WTC11 (cell line): ENCODE results near the gene CWC15. TPM values are rescaled to one million over a fixed set of nuclear protein-coding genes. Genes with fewer than 3 reads are reported as not detected.

Experiments used
- ATAC-seq: fragments of 200-7000 bp; cut with Tn5 transposase; 2 replicates; pipeline ENCODE4 v1.10.0; 2021; ENCODE audit warnings: mild to moderate bottlenecking, moderate library complexity
- CTCF ChIA-PET: fragments of 300-600 bp; sonication (Branson Sonifier 250); formaldehyde crosslinking; loops from one replicate; lab custom pipeline; 2021; ENCODE audit warnings: antibody characterized with exemption; lab: Charles Lee
- POLR2A ChIA-PET: fragments of 350-600 bp; sonication (Branson Sonifier 250); formaldehyde crosslinking; loops from one replicate; lab custom pipeline; 2021; ENCODE audit warnings: antibody characterized with exemption; lab: Charles Lee
- DNase-seq: peaks from one replicate; pipeline ENCODE4 v3.0.0; 2021; ENCODE audit warnings: low spot score
- H3K27ac Mint-ChIP-seq: 2 replicates; pipeline ENCODE4 v1.8.0; 2021; ENCODE audit warnings: mixed read lengths
- H3K27me3 Mint-ChIP-seq: 2 replicates; pipeline ENCODE4 v1.8.0; 2021; ENCODE audit warnings: low read depth, mild to moderate bottlenecking, moderate library complexity, mixed read lengths
- H3K36me3 Mint-ChIP-seq: 2 replicates; pipeline ENCODE4 v1.8.0; 2021; ENCODE audit warnings: mixed read lengths
- H3K4me1 Mint-ChIP-seq: 2 replicates; pipeline ENCODE4 v1.8.0; 2022; ENCODE audit warnings: mixed read lengths
- H3K4me3 Mint-ChIP-seq: 2 replicates; pipeline ENCODE4 v1.8.0; 2021; ENCODE audit warnings: mild to moderate bottlenecking, moderate library complexity, mixed read lengths
- H3K9me3 Mint-ChIP-seq: 2 replicates; pipeline ENCODE4 v1.8.0; 2021; ENCODE audit warnings: mixed read lengths
- ELF4 ChIP-seq: sonication (generic); formaldehyde crosslinking; IDR thresholded peaks from 2 replicates; pipeline ENCODE4 v1.8.1; 2022; ENCODE audit warnings: low read depth, mild to moderate bottlenecking, moderate library complexity, missing genetic modification reagents
- GRHL2 ChIP-seq: fragments of 250-450 bp; sonication (Bioruptor Pico); IDR thresholded peaks from 2 replicates; pipeline ENCODE4 v1.8.0; 2022; ENCODE audit warnings: mild to moderate bottlenecking, moderate library complexity; ENCODE audit not compliant: insufficient replicate concordance, severe bottlenecking
- IRF2 ChIP-seq: sonication (generic); formaldehyde crosslinking; IDR thresholded peaks from 2 replicates; pipeline ENCODE4 v1.8.0; 2022; ENCODE audit warnings: low read depth, missing genetic modification reagents, borderline replicate concordance
- JUN ChIP-seq: sonication (generic); formaldehyde crosslinking; IDR thresholded peaks from 2 replicates; pipeline ENCODE4 v1.8.0; 2023; ENCODE audit warnings: mild to moderate bottlenecking, missing genetic modification reagents
- MAX ChIP-seq: sonication (generic); formaldehyde crosslinking; IDR thresholded peaks from 2 replicates; pipeline ENCODE4 v1.8.0; 2022; ENCODE audit warnings: mild to moderate bottlenecking, missing genetic modification reagents
- MXD4 ChIP-seq: fragments of 250-450 bp; sonication (Bioruptor Pico); IDR thresholded peaks from 2 replicates; pipeline ENCODE4 v1.8.0; 2021; ENCODE audit warnings: mild to moderate bottlenecking, moderate library complexity, borderline replicate concordance
- NFATC4 ChIP-seq: fragments of 250-450 bp; sonication (Bioruptor Pico); IDR thresholded peaks from 2 replicates; pipeline ENCODE4 v1.9.0; 2021; ENCODE audit warnings: mild to moderate bottlenecking
- NFE2L1 ChIP-seq: sonication (generic); formaldehyde crosslinking; IDR thresholded peaks from 2 replicates; pipeline ENCODE4 v1.8.1; 2023; ENCODE audit warnings: missing genetic modification reagents
- NR3C1 ChIP-seq: sonication (generic); formaldehyde crosslinking; conservative IDR thresholded peaks from 2 replicates; pipeline ENCODE4 v1.8.1; 2023; ENCODE audit warnings: low read depth, mild to moderate bottlenecking, missing genetic modification reagents
- RELA ChIP-seq: sonication (generic); formaldehyde crosslinking; IDR thresholded peaks from 2 replicates; pipeline ENCODE4 v1.8.1; 2022; ENCODE audit warnings: missing genetic modification reagents, mild to moderate bottlenecking, borderline replicate concordance
- SMAD3 ChIP-seq: sonication (generic); formaldehyde crosslinking; IDR thresholded peaks from 2 replicates; pipeline ENCODE4 v1.8.0; 2022; ENCODE audit warnings: missing genetic modification reagents, mild to moderate bottlenecking, borderline replicate concordance
- SMAD4 ChIP-seq: sonication (generic); formaldehyde crosslinking; IDR thresholded peaks from 2 replicates; pipeline ENCODE4 v1.8.0; 2022; ENCODE audit warnings: mild to moderate bottlenecking, missing genetic modification reagents
- SOX15 ChIP-seq: fragments of 250-450 bp; sonication (Bioruptor Pico); IDR thresholded peaks from 2 replicates; pipeline ENCODE4 v1.9.0; 2021; ENCODE audit warnings: mild to moderate bottlenecking
- ZBTB21 ChIP-seq: sonication (generic); formaldehyde crosslinking; IDR thresholded peaks from 2 replicates; pipeline ENCODE4 v1.8.1; 2023; ENCODE audit warnings: mild to moderate bottlenecking, missing genetic modification reagents, borderline replicate concordance
- ZBTB43 ChIP-seq: sonication (generic); formaldehyde crosslinking; IDR thresholded peaks from 2 replicates; pipeline ENCODE4 v1.8.1; 2023; ENCODE audit warnings: mild to moderate bottlenecking, missing genetic modification reagents
- ZNF219 ChIP-seq: sonication (generic); formaldehyde crosslinking; IDR thresholded peaks from 2 replicates; pipeline ENCODE4 v1.8.0; 2023; ENCODE audit warnings: missing genetic modification reagents, mild to moderate bottlenecking, borderline replicate concordance
- ZNF232 ChIP-seq: sonication (generic); formaldehyde crosslinking; IDR thresholded peaks from 2 replicates; pipeline ENCODE4 v1.8.0; 2022; ENCODE audit warnings: mild to moderate bottlenecking, missing genetic modification reagents
- ZNF263 ChIP-seq: sonication (generic); formaldehyde crosslinking; IDR thresholded peaks from 2 replicates; pipeline ENCODE4 v1.8.1; 2022; ENCODE audit warnings: low read depth, mild to moderate bottlenecking, moderate library complexity, missing genetic modification reagents
- ZNF317 ChIP-seq: sonication (generic); formaldehyde crosslinking; IDR thresholded peaks from 2 replicates; pipeline ENCODE4 v1.8.1; 2023; ENCODE audit warnings: low read depth, mild to moderate bottlenecking, moderate library complexity, missing genetic modification reagents, borderline replicate concordance
- ZNF396 ChIP-seq: fragments of 250-450 bp; sonication (Bioruptor Pico); IDR thresholded peaks from 2 replicates; pipeline ENCODE4 v1.8.0; 2021; ENCODE audit warnings: mild to moderate bottlenecking, moderate library complexity, borderline replicate concordance
- ZNF671 ChIP-seq: fragments of 250-450 bp; sonication (Bioruptor Pico); IDR thresholded peaks from 2 replicates; pipeline ENCODE4 v1.8.0; 2021; ENCODE audit warnings: mild to moderate bottlenecking
- total RNA-seq: library from RNA; stranded (reverse); gene quantifications from 3 replicates; pipeline ENCODE4 v1.2.3, GENCODE V29; 2021
- TF ChIP-seq, protein P1 (sequence below): sonication (generic); formaldehyde crosslinking; IDR thresholded peaks from 2 replicates; pipeline ENCODE4 v1.8.0; 2023; ENCODE audit warnings: missing genetic modification reagents
- TF ChIP-seq, protein P2 (sequence below): fragments of 250-450 bp; sonication (Bioruptor Pico); IDR thresholded peaks from 2 replicates; pipeline ENCODE4 v2.1.2; 2022; ENCODE audit warnings: mild to moderate bottlenecking, moderate library complexity
- TF ChIP-seq, protein P3 (sequence below): sonication (generic); formaldehyde crosslinking; IDR thresholded peaks from 2 replicates; pipeline ENCODE4 v1.8.0; 2023; ENCODE audit warnings: missing genetic modification reagents, mild to moderate bottlenecking, borderline replicate concordance

CWC15 gene
- total RNA-seq, 1 experiment from 2014 or later: 49.4 TPM

- Mint-ChIP-seq H3K27ac (no peak overlapping the region), H3K36me3 (no peaks in the 10 kb centered on the region), H3K4me1 (peaks cover 15% of the 10 kb centered on the region), H3K27me3 (no peaks in the 10 kb centered on the region), H3K4me3 (no peak overlapping the region), H3K9me3 (no peaks in the 10 kb centered on the region)
- TF ChIP-seq ZNF671 (CRISPR knock-in tag) (no peak), ZNF317 (CRISPR knock-in tag) (no peak), ZNF396 (CRISPR knock-in tag) (no peak), ELF4 (CRISPR knock-in tag) (no peak), SMAD4 (CRISPR knock-in tag) (no peak), MXD4 (CRISPR knock-in tag) (no peak), NFATC4 (no peak), NR3C1 (CRISPR knock-in tag) (no peak), ZNF232 (CRISPR knock-in tag) (no peak), GRHL2 (no peak), IRF2 (CRISPR knock-in tag) (no peak), ZBTB43 (CRISPR knock-in tag) (no peak)
- ChIA-PET CTCF (interaction anchor here (0.6 to 0.7 kb wide), 2 partner anchors 29 to 224 kb away, joined by 3 to 4 read pairs; no protein-coding TSS in a partner anchor), POLR2A (no interaction called here)
- DNase-seq (no peak), ATAC-seq (peak; percentile 75)
Measured at GRCh38 chr11:94926698-94927237, 46.6 kb downstream of the CWC15 start.

GRCh38 chr11:94926271-94926625 lies 47.1 kb downstream of the CWC15 start:
- Mint-ChIP-seq H3K4me3 (no peak overlapping the region), H3K4me1 (peaks cover 15% of the 10 kb centered on the region), H3K27me3 (no peaks in the 10 kb centered on the region), H3K36me3 (no peaks in the 10 kb centered on the region), H3K9me3 (no peaks in the 10 kb centered on the region), H3K27ac (no peak overlapping the region)
- DNase-seq (no peak), ATAC-seq (no peak)
- no peak for TF ChIP-seq NFE2L1 (CRISPR knock-in tag)
- TF ChIP-seq, protein P1, sequence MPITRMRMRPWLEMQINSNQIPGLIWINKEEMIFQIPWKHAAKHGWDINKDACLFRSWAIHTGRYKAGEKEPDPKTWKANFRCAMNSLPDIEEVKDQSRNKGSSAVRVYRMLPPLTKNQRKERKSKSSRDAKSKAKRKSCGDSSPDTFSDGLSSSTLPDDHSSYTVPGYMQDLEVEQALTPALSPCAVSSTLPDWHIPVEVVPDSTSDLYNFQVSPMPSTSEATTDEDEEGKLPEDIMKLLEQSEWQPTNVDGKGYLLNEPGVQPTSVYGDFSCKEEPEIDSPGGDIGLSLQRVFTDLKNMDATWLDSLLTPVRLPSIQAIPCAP (CRISPR knock-in tag): no peak
- TF ChIP-seq JUN (CRISPR knock-in tag): no peak
- TF ChIP-seq, protein P2, sequence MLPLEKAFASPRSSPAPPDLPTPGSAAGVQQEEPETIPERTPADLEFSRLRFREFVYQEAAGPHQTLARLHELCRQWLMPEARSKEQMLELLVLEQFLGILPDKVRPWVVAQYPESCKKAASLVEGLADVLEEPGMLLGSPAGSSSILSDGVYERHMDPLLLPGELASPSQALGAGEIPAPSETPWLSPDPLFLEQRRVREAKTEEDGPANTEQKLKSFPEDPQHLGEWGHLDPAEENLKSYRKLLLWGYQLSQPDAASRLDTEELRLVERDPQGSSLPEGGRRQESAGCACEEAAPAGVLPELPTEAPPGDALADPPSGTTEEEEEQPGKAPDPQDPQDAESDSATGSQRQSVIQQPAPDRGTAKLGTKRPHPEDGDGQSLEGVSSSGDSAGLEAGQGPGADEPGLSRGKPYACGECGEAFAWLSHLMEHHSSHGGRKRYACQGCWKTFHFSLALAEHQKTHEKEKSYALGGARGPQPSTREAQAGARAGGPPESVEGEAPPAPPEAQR (CRISPR knock-in tag): no peak
- no peak for TF ChIP-seq ZNF219 (CRISPR knock-in tag)
- TF ChIP-seq RELA: no peak
- no peak for TF ChIP-seq MAX (CRISPR knock-in tag)
- no peak for TF ChIP-seq ELF4 (CRISPR knock-in tag)
- no peak for TF ChIP-seq SMAD3 (CRISPR knock-in tag)
- TF ChIP-seq, protein P3, sequence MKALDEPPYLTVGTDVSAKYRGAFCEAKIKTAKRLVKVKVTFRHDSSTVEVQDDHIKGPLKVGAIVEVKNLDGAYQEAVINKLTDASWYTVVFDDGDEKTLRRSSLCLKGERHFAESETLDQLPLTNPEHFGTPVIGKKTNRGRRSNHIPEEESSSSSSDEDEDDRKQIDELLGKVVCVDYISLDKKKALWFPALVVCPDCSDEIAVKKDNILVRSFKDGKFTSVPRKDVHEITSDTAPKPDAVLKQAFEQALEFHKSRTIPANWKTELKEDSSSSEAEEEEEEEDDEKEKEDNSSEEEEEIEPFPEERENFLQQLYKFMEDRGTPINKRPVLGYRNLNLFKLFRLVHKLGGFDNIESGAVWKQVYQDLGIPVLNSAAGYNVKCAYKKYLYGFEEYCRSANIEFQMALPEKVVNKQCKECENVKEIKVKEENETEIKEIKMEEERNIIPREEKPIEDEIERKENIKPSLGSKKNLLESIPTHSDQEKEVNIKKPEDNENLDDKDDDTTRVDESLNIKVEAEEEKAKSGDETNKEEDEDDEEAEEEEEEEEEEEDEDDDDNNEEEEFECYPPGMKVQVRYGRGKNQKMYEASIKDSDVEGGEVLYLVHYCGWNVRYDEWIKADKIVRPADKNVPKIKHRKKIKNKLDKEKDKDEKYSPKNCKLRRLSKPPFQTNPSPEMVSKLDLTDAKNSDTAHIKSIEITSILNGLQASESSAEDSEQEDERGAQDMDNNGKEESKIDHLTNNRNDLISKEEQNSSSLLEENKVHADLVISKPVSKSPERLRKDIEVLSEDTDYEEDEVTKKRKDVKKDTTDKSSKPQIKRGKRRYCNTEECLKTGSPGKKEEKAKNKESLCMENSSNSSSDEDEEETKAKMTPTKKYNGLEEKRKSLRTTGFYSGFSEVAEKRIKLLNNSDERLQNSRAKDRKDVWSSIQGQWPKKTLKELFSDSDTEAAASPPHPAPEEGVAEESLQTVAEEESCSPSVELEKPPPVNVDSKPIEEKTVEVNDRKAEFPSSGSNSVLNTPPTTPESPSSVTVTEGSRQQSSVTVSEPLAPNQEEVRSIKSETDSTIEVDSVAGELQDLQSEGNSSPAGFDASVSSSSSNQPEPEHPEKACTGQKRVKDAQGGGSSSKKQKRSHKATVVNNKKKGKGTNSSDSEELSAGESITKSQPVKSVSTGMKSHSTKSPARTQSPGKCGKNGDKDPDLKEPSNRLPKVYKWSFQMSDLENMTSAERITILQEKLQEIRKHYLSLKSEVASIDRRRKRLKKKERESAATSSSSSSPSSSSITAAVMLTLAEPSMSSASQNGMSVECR: no peak
- no peak for TF ChIP-seq ZBTB21 (CRISPR knock-in tag)
- no peak for TF ChIP-seq ZNF263 (CRISPR knock-in tag)
- TF ChIP-seq SOX15: no peak
- ChIA-PET POLR2A (no interaction called here), CTCF (no interaction called here)
